ENCODE data around the gene INSL4. TPM values are rescaled to one million over a fixed set of nuclear protein-coding genes. Genes with fewer than 3 reads are reported as not detected.

Gene INSL4
- total RNA-seq, 1 donor from 2014 or later, result not detected

Other genes starting within 250 kb of the INSL4 start
- 21.5 TPM for gene JAK2, start 246.1 kb upstream of the INSL4 start, total RNA-seq
- not detected for gene INSL6, start 45.8 kb upstream of the INSL4 start, total RNA-seq
- not detected for gene RLN2, start 73.3 kb downstream of the INSL4 start, total RNA-seq
- 0.35 TPM for gene RLN1, start 108.5 kb downstream of the INSL4 start, total RNA-seq
- 41.6 TPM for gene PLGRKT, start 206.5 kb downstream of the INSL4 start, total RNA-seq
- 10.9 TPM for gene CD274, start 219.1 kb downstream of the INSL4 start, total RNA-seq